ENCODE results near the gene BLM.
"Not testable (repeated sequence)": the region's sequence is repeated elsewhere in the genome, so short reads cannot be mapped to it uniquely, and the experiment has no call there.

Gene BLM

GRCh38 chr15:90685591-90686434 lies 31.3 kb upstream of the BLM start:
- no peaks in the 10 kb centered on the region for H3K36me3 ChIP-seq (ENCODE audit: low read depth)
- no peak for TF ChIP-seq CTCF (IDR thresholded peaks at IDR 0.05; ENCODE audit: poor library complexity, severe bottlenecking)
- H3K4me1 ChIP-seq (ENCODE audit: insufficient read depth, poor library complexity, severe bottlenecking) = peaks cover 2% of the 10 kb centered on the region
- H3K27me3 ChIP-seq (ENCODE audit: insufficient read depth, poor library complexity, severe bottlenecking) = no peaks in the 10 kb centered on the region
- H3K27ac ChIP-seq (ENCODE audit: poor library complexity, severe bottlenecking) = no peak overlapping the region
- no peak for ATAC-seq (ENCODE audit: low read depth)
- no peak for DNase-seq (ENCODE audit: low spot score)
- H3K4me3 ChIP-seq (ENCODE audit: severe bottlenecking) = no peak overlapping the region
- H3K9me3 ChIP-seq (ENCODE audit: severe bottlenecking) = peaks cover 2% of the 10 kb centered on the region

DNA sequence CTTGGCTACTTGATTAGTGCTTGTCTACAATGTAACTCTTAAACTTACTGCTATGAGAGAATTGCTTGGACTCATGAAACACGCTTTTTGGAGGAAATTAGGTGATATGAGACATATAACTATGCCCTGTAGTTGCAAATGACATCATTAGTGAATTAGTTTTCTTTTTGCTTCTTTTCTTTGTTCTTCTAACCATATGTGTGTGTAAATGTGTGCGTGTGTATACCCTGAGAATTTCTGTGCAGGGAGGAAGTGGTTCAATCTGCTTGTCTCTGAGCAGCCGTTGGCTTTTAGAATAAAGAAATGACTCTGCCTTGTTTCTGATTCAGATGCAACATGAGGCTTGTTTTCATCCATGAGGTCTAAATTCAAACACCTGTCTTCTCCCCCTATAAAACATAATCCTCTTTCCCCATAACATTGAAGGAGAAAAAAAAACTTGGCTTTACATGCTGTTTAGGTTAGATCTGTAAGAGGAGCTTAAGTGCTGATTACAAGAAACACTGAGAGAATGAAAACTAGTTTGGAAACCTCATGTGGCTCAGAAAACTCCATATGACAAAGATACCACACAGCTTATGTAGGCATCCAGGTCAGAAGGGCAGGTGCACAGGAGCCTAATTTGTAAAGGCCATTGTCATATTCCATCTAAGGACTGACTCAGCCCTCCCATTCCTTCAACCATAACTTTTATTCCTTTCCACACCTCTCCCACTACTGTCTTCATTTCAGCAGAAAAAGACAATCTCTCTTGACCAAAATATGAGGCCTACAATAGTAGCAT lies 30.5 kb upstream of the BLM start:
- ATAC-seq (ENCODE audit: low read depth) (no peak), DNase-seq (ENCODE audit: low spot score) (no peak)
- Histone ChIP-seq H3K27me3 (ENCODE audit: insufficient read depth, poor library complexity, severe bottlenecking) (no peaks in the 10 kb centered on the region), H3K4me1 (ENCODE audit: insufficient read depth, poor library complexity, severe bottlenecking) (no peaks in the 10 kb centered on the region), H3K9me3 (ENCODE audit: severe bottlenecking) (peaks cover 2% of the 10 kb centered on the region), H3K4me3 (ENCODE audit: severe bottlenecking) (no peak overlapping the region), H3K27ac (ENCODE audit: poor library complexity, severe bottlenecking) (no peak overlapping the region), H3K36me3 (ENCODE audit: low read depth) (no peaks in the 10 kb centered on the region)
- TF ChIP-seq CTCF (IDR thresholded peaks at IDR 0.05; ENCODE audit: poor library complexity, severe bottlenecking) = no peak

DNA sequence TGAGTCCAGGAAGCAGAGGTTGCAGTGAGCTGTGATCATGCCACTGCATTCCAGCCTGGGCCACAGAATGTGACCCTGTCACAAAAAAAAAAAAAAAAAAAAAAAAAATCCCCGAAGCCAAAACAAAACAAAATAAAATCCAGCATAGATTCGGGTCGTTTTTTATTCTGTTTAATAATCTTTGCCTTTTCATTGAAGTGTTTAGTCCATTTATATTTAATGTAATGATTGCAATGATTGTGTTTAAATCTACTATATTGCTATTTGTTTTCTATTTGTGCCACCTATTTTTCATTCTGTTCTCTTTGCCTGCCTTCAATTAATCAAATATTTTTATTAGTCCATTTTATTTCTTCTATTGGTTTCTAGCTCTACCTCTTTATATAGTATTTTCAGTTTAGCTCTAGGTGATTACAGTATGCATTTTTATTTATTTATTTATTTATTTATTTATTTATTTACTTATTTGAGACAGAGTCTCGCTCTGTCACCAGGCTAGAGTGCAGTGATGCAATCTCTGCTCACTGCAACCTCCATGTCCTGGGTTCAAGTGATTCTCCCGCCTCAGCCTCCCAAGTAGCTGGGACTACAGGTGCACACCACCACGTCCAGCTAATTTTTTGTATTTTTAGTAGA lies 27.7 kb upstream of the BLM start:
- H3K4me3 ChIP-seq (ENCODE audit: severe bottlenecking); H3K36me3 ChIP-seq (ENCODE audit: low read depth); H3K4me1 ChIP-seq (ENCODE audit: insufficient read depth, poor library complexity, severe bottlenecking): not testable (repeated sequence)

GRCh38 chr15:90690585-90690984 lies 26.6 kb upstream of the BLM start:
- no peak overlapping the region for H3K27ac ChIP-seq (ENCODE audit: poor library complexity, severe bottlenecking)
- no peak for DNase-seq (ENCODE audit: low spot score)

More for the DNA sequence above, 27.7 kb upstream of the BLM start:
- not testable (repeated sequence) for H3K27me3 ChIP-seq (ENCODE audit: insufficient read depth, poor library complexity, severe bottlenecking); DNase-seq (ENCODE audit: low spot score); ATAC-seq (ENCODE audit: low read depth); H3K27ac ChIP-seq (ENCODE audit: poor library complexity, severe bottlenecking); H3K9me3 ChIP-seq (ENCODE audit: severe bottlenecking)

More at GRCh38 chr15:90690585-90690984, 26.6 kb upstream of the BLM start:
- H3K4me1 ChIP-seq (ENCODE audit: insufficient read depth, poor library complexity, severe bottlenecking) = no peaks in the 10 kb centered on the region
- peaks cover 2% of the 10 kb centered on the region for H3K9me3 ChIP-seq (ENCODE audit: severe bottlenecking)
- H3K4me3 ChIP-seq (ENCODE audit: severe bottlenecking) = no peak overlapping the region
- no peaks in the 10 kb centered on the region for H3K27me3 ChIP-seq (ENCODE audit: insufficient read depth, poor library complexity, severe bottlenecking)
- no peaks in the 10 kb centered on the region for H3K36me3 ChIP-seq (ENCODE audit: low read depth)
- no peak for ATAC-seq (ENCODE audit: low read depth)
- no peak for TF ChIP-seq CTCF (IDR thresholded peaks at IDR 0.05; ENCODE audit: poor library complexity, severe bottlenecking)
